Upper lobe of right lung (tissue), 1 donor: Measurements from ENCODE around the gene DDX5. TPM values are rescaled to one million over a fixed set of nuclear protein-coding genes. Genes with fewer than 3 reads are reported as not detected.

Experiments
- ATAC-seq: fragments of 200-7000 bp; cut with Tn5 transposase; one replicate; pipeline ENCODE4 v1.9.1; 2020; ENCODE audit warnings: mild to moderate bottlenecking, moderate library complexity
- DNase-seq: peaks from one replicate; pipeline ENCODE4 v3.0.0-alpha.2; 2020
- H3K27ac ChIP-seq: fragments of 200-600 bp; one replicate; pipeline ENCODE4 v1.8.0; 2022
- H3K27me3 ChIP-seq: fragments of 200-600 bp; one replicate; pipeline ENCODE4 v1.8.0; 2022; ENCODE audit warnings: mild to moderate bottlenecking
- H3K36me3 ChIP-seq: fragments of 200-600 bp; one replicate; pipeline ENCODE4 v1.8.0; 2022
- H3K4me1 ChIP-seq: fragments of 200-600 bp; one replicate; pipeline ENCODE4 v1.8.0; 2022
- H3K4me3 ChIP-seq: fragments of 200-600 bp; one replicate; pipeline ENCODE4 v1.8.0; 2022; ENCODE audit warnings: mild to moderate bottlenecking
- H3K9me3 ChIP-seq: fragments of 200-600 bp; one replicate; pipeline ENCODE4 v1.8.0; 2022
- CTCF ChIP-seq: fragments of 200-600 bp; IDR thresholded peaks from one replicate; pipeline ENCODE4 v1.8.0; 2022; ENCODE audit warnings: antibody characterized with exemption
- intact Hi-C: fragments of 100-400 bp; cut with DNase I; formaldehyde crosslinking; loops from one replicate; pipeline ENCODE4 v1.11.0; 2022
- microRNA-seq: library from miRNA; unstranded; fragments of <30 nt; microRNA quantifications from one replicate; pipeline ENCODE4 v1.2.0, GENCODE V29; 2020; ENCODE audit warnings: borderline microRNAs expressed
- total RNA-seq: library from RNA; stranded (reverse); fragmentation: NEBNext Ultra II Directional; extraction: Animal tissue kit (Norgen Biotek cat#: 25700); gene quantifications from one replicate; pipeline ENCODE4 v1.2.1, GENCODE V29; 2021
- donor health status: DM: no; HTN: yes; CAD: no; lungs with severe emphysema.

DDX5 gene
- total RNA-seq, 1 donor from 2014 or later: 881 TPM

GRCh38 chr17:64449545-64449944 is 56.5 kb downstream of the DDX5 start:
- Histone ChIP-seq H3K4me1 (peaks cover 10% of the 10 kb centered on the region), H3K4me3 (peak overlapping the region; percentile 37), H3K9me3 (no peaks in the 10 kb centered on the region), H3K27me3 (no peaks in the 10 kb centered on the region), H3K36me3 (no peaks in the 10 kb centered on the region), H3K27ac (peak overlapping the region; percentile 80)
- intact Hi-C loops: no loop called here
- no peak for TF ChIP-seq CTCF
- DNase-seq: no peak
- ATAC-seq: peak; percentile 48

DNA sequence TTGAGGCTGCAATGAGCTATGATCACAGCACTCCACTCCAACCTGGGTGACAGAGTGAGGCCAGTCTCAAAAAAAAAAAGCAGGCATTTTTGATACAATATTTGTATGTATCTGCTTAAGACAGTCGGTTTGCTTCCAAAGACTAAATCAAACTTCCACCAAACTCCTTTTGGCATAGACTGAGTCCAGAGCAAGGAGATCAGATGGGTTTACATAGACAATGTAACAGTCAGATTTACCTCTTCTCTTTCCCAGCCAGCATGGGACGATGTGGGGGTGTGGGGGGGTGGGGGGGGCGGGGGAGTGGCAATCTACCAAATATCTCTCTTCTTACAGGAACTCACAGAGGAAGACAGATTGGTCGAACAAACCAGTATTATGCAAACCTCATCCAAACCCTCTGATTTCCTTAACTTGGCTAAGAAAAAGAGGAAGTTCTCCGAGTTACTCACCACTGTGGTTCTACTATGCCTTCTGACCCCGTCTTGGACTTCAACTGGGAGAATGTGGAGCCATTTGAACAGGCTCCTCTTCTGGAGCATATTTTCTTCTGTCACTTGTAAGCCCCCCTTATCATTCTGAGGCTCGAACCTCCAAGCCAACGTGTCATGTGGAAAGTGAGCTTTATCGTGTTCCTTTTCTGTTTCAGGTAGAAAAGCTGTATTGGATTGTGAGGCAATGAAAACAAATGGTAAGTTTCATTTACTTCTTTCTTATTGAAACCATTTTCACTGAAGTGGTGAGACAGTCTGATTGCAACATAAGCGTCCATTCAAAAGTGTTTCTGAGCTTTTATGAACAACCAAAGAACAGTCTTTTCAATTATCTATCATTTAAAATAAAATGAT is 57.2 kb downstream of the DDX5 start, which contains the start of gene MILR1:
Gene MILR1, plus strand, starts transcription at position 451 of the 848 bp plus-strand sequence. Its CDS starts 54 bp downstream, at position 505.
- DNase-seq (no peak), ATAC-seq (peak; percentile 96)
- no peaks in the 10 kb centered on the region for H3K27me3 ChIP-seq
- no peaks in the 10 kb centered on the region for H3K36me3 ChIP-seq
- H3K27ac ChIP-seq: peak within 1 kb of the TSS; percentile 80
- peak within 1 kb of the TSS; percentile 37 for H3K4me3 ChIP-seq
- no peaks in the 10 kb centered on the region for H3K9me3 ChIP-seq
- no peak for TF ChIP-seq CTCF
- H3K4me1 ChIP-seq: peaks cover 10% of the 10 kb centered on the region
- intact Hi-C loops: no loop called here

Small RNA genes within 50 kb of the gene (microRNA-seq; reads per million reads assigned to microRNA genes)
- gene MIR3064: 2.0 reads per million, percentile 7 among the genes with 10 or more reads in this experiment
- not detected for gene MIR5047

Other genes starting within 250 kb of the DDX5 start
- gene TEX2, start 243.0 kb downstream of the DDX5 start, total RNA-seq: 50.6 TPM
- gene PECAM1, start 115.4 kb downstream of the DDX5 start, total RNA-seq: 631 TPM
- gene MILR1, start 57.2 kb downstream of the DDX5 start, total RNA-seq: 17.9 TPM
- 12.6 TPM for gene POLG2, start 9.2 kb downstream of the DDX5 start, total RNA-seq
- 40.3 TPM for gene CEP95, start 688 bp upstream of the DDX5 start, total RNA-seq
- gene SMURF2, start 156.0 kb upstream of the DDX5 start, total RNA-seq: 44.9 TPM